Measurements from ENCODE around the gene SLC9A5. TPM values are rescaled to one million over a fixed set of nuclear protein-coding genes. Genes with fewer than 3 reads are reported as not detected.

SLC9A5 gene
- total and polyA plus RNA-seq, 10 of the 15 experiments (the other 5 are each of a cell fraction or from before 2014, with no cell fraction given), result 0.26 to 5.7 (median 1.5) TPM

- TF ChIP-seq, protein P1, sequence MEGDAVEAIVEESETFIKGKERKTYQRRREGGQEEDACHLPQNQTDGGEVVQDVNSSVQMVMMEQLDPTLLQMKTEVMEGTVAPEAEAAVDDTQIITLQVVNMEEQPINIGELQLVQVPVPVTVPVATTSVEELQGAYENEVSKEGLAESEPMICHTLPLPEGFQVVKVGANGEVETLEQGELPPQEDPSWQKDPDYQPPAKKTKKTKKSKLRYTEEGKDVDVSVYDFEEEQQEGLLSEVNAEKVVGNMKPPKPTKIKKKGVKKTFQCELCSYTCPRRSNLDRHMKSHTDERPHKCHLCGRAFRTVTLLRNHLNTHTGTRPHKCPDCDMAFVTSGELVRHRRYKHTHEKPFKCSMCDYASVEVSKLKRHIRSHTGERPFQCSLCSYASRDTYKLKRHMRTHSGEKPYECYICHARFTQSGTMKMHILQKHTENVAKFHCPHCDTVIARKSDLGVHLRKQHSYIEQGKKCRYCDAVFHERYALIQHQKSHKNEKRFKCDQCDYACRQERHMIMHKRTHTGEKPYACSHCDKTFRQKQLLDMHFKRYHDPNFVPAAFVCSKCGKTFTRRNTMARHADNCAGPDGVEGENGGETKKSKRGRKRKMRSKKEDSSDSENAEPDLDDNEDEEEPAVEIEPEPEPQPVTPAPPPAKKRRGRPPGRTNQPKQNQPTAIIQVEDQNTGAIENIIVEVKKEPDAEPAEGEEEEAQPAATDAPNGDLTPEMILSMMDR (IDR thresholded peaks at IDR 0.05 in 2 of 3, conservative IDR thresholded peaks at IDR 0.05 in 1 of 3; ENCODE audit: control insufficient read depth in 2 of 3, extremely low read depth in 1 of 3, insufficient read depth in 1 of 3, low read depth in 3 of 3, low read length in 3 of 3), result no peak
- no peak for TF ChIP-seq YBX1 (IDR thresholded peaks at IDR 0.05)
- no peak for TF ChIP-seq CUX1 (IDR thresholded peaks at IDR 0.05; ENCODE audit: insufficient replicate concordance, low read depth, low read length)
- TF ChIP-seq PAX5 (IDR thresholded peaks at IDR 0.05; ENCODE audit: borderline replicate concordance, low read depth, low read length), result no peak
- no peak for TF ChIP-seq KLF5 (IDR thresholded peaks at IDR 0.05; ENCODE audit: partially characterized antibody)
- TF ChIP-seq NKRF (conservative IDR thresholded peaks at IDR 0.05), result no peak
Observed at GRCh38 chr16:67241008-67241900, 7.5 kb upstream of the SLC9A5 start (continued).
